22Rv1 (cell line): ENCODE measurements around the gene TOM1L1.

Experiments used
- H3K27ac ChIP-seq: fragments of 450-650 bp; 2 replicates; pipeline ENCODE4 v1.5.1; 2017
- ZFX ChIP-seq: fragments of 450-650 bp; IDR thresholded peaks from 2 replicates; pipeline ENCODE4 v1.6.1; 2017; ENCODE audit warnings: antibody characterized with exemption, borderline replicate concordance
- TF ChIP-seq, protein P1 (sequence below): fragments of 450-650 bp; IDR thresholded peaks from 2 replicates; pipeline ENCODE4 v1.5.1; 2017; ENCODE audit warnings: mild to moderate bottlenecking

The TOM1L1 gene

DNA sequence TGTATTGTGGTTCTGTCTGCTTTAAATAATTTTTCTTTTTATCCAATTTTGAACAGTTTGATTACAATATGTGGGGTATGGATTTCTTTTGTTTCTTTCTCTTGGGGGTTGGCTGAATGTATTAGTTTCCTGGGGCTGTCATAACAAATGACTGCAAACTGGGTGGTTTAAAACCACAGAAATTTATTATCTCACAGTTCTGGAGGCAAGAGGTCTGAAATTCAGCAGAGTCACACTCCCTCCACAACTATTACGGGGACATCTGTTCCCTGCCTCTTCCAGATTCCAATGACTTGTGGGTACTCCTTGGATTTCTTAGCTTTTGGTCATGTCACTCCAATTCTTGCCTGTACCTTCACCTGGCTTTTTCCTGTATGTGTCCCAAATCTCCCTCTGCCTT, 44.1 kb downstream of the TOM1L1 start:
- H3K27ac ChIP-seq = no peak overlapping the region
- TF ChIP-seq ZFX = no peak
- TF ChIP-seq, protein P1, sequence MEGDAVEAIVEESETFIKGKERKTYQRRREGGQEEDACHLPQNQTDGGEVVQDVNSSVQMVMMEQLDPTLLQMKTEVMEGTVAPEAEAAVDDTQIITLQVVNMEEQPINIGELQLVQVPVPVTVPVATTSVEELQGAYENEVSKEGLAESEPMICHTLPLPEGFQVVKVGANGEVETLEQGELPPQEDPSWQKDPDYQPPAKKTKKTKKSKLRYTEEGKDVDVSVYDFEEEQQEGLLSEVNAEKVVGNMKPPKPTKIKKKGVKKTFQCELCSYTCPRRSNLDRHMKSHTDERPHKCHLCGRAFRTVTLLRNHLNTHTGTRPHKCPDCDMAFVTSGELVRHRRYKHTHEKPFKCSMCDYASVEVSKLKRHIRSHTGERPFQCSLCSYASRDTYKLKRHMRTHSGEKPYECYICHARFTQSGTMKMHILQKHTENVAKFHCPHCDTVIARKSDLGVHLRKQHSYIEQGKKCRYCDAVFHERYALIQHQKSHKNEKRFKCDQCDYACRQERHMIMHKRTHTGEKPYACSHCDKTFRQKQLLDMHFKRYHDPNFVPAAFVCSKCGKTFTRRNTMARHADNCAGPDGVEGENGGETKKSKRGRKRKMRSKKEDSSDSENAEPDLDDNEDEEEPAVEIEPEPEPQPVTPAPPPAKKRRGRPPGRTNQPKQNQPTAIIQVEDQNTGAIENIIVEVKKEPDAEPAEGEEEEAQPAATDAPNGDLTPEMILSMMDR = no peak

DNA sequence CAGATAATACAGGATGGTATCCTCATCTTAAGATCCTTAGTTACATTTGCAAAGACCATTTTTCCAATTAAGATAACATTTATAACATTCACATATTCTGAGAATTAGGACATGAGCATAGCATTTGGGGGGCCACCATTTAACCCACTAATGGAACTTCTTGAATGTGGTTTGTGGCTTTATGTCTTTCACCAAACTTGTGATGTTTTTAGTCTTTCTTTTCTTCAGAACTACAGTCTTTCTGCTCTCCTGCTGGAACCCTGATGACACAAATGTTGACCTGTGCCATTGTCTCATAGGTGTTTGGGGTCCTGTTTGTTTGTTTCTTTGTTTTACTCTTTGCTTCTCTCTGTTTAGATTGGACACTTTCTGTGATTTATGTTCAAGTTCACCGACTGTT, 44.6 kb downstream of the TOM1L1 start:
- TF ChIP-seq ZFX = no peak
- TF ChIP-seq, protein P1 = no peak
- no peak overlapping the region for H3K27ac ChIP-seq

DNA sequence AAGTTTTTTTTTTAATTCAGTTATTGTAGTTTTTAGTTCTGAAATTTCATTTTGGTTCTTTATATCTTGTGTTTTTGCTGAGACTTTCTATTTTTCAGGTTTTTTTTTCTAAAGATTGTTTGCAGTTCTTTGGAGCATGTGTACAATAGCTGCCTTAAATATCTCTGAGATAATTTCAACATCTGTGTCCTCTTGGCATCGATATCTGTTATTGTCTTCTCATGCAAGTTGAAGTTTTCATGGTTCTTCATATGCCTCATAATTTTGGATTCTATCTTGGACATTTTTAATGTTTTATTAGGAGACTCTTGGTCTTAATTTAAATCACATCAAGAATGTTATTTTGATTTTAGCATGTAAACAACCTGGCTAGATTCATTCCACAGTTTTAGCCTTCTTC, 45.0 kb downstream of the TOM1L1 start:
- TF ChIP-seq, protein P1 = no peak
- TF ChIP-seq ZFX = no peak
- no peak overlapping the region for H3K27ac ChIP-seq

DNA sequence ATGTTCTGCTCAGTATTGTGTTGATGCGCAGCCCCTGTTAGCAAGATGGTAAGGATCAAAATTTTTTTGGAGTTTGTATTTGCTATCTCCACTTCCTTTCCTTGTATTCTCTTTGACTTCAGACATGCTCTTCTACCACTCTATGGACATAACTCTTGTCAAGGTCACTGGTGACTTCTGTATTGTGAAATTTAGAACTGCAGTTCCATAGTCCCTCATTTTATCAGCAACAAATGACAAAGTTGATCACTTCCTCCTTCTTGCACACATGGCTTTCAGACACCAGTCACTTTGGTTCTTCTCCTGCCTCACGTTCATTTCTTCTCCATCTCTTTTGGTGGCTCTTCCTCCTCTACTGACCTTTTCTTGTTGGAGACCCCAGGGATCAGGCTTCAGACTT, 46.7 kb downstream of the TOM1L1 start:
- no peak overlapping the region for H3K27ac ChIP-seq
- TF ChIP-seq, protein P1 = no peak
- TF ChIP-seq ZFX = no peak

DNA sequence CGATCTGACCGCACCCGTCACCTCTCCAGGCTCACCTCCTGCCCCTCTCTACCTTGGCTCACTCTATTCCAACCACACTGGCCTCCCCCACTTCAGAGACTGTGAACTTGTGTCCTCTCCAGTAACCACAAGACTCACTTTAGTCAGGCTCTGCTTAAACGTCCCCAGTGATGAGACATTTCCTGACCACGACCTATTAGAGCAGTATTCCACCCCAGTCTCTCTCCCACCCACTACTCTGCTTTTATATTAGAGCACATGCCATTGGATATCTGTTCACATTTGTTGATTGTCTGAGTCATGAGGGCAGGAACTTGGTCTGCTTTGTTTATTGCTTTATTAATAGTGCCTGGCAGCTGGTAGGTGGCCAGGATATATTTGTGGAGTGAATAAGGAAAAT, 47.7 kb downstream of the TOM1L1 start:
- TF ChIP-seq ZFX = no peak
- TF ChIP-seq, protein P1 = no peak
- no peak overlapping the region for H3K27ac ChIP-seq

DNA sequence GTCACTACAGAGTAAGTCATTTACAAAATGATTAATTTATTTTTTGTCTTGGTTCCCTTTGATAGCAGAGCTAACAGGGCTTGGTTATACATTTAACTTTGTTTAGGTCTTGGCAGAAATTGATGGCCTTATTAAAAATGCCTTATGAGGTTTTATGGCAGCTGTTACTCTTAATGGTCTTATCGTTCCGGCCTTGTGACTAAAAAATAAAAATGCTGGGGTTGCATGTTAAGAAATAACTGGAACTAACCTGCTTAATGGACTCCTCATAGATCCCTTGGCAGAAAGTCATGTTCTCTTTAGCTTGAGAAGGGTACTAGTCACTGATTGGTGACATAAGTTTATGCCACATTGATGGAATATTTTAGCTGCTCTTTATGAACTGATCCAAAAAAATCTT, 49.5 kb downstream of the TOM1L1 start:
- TF ChIP-seq, protein P1 = no peak
- no peak for TF ChIP-seq ZFX
- H3K27ac ChIP-seq = no peak overlapping the region

DNA sequence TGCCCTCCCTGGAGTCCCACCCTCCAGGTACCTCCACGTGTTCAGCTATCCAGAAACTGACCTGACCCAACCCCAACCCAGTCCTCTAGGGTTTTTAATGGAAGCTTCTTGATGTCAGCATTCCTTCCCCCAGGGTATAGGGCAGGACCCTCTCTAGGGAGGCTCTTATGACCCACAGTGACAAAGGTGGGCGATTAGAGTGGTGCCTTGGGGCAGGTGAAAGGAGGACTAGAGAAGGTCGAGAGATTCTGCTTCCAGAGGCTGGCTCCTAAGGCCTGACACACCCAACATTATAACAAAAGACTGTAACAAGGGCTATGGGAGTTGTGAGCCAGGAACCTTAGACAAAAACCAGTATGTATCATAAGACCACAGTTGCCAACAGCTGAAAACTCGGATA, 50.6 kb downstream of the TOM1L1 start:
- H3K27ac ChIP-seq = no peak overlapping the region
- TF ChIP-seq, protein P1 = no peak
- no peak for TF ChIP-seq ZFX
